Measurements from ENCODE around the gene XPO1.
A peak's percentile ranks its signal among the peaks of the same experiment; 100 is the strongest.
"Not testable (repeated sequence)": the region's sequence is repeated elsewhere in the genome, so short reads cannot be mapped to it uniquely, and the experiment has no call there.

The XPO1 gene

GRCh38 chr2:61538200-61538919, at the start of gene XPO1:
XPO1 (minus strand) TSS chr2:61538356; CDS start chr2:61533897, 4,459 bp downstream.
- DNase-seq: peak; percentile 90 to 100 (median 100)

- not testable (repeated sequence) for DNase-seq
These were observed 48.8 kb upstream of the XPO1 start for GRCh38 chr2:61586928-61587327.

DNA sequence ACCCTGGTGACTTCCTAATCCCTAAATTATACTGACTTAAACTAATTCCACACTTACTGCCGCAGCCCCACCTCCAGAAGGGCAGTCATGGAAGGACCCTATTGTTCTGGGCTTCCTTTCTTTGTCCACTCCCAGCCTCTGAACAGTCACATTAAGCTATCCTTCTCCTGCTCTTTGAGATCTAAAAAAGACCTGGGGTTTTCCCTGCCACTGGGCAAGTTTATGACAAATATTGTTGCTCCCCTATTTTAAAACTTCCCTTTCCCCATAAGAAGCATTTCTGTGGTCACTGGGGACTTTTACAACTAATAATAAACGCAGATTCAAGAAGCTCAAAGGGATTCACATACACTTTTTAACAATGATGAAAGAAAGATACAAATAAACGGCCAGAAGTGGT, 47.2 kb upstream of the XPO1 start:
- DNase-seq: no peak

DNA sequence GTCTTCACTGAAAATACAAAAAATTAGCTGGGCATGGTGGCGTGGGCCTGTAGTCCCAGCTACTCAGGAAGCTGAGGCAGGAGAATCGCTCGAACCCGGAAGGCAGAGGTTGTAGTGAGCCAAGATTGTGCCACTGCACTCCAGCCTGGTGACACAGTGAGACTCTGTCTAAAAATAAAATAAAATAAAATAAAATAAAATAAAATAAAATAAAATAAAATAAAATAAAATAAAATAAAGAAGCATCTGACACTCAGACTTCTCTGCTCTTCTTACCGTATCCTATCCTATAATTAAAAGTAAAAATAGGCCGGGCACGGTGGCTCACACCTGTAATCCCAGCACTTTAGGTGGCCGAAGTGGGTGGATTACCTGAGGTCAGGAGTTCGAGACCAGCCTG, 46.2 kb upstream of the XPO1 start:
- not testable (repeated sequence) for DNase-seq

DNA sequence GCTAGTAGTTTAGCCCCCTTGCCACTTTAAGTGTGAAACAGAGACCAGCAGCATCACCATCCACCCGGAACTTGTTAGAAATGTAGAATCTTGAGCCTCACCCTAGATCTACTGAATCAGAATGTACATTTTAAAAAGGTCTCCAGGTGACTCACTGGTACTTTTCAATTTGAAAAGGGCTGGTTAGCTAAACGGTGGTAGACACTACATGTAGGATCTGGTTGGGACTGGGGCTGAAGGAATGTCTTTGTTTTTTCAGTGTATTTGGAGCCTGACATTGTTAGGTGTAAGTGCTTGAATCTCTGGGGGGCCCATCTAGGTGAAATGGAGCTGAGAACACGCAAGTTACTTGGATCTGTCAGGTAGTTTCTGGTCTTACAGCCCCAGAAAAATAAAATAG, 44.0 kb upstream of the XPO1 start:
- DNase-seq: no peak

- no peak for DNase-seq
These were observed 43.6 kb upstream of the XPO1 start for GRCh38 chr2:61581716-61582115.

DNA sequence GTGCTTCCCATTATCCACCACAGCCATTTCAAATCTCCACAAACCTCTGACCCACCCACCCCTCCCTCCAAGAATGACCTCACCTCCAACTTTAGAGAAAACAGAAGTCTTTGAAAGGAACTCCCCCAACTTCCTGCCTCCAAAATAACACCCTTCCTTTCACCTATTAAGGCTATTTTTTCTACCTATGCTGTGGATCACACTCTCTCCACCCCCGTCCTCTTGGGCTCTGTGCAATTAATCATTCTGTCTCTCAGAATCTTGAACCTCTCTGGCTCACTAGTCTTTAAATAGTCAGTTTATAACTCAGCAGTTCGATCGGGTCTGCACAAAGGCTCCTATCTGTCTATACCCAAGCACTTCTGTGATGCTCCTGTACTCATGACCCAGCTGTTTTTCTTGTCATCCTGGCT, 37.3 kb upstream of the XPO1 start:
- no peak for DNase-seq

- DNase-seq: no peak
These were observed 28.4 kb upstream of the XPO1 start for GRCh38 chr2:61566566-61566965.

DNA sequence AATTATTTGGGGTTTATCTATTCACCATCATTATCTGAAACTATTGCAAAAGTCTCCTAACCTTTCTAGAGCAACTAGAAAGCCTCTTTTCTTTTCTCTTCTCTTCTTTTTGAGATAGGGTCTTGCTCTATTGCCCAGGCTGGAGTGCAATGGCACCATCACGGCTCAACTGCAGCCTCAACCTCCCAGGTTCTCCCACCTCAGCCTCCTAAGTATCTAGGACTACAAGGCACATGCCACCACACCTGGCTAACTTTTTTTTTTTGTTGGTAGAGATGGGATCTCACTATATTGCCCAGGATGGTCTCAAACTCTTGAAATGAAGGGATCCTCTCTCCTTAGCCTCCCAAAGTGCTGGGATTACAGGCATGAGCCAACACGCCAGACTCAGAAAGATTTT, 24.5 kb upstream of the XPO1 start:
- DNase-seq: no peak

GRCh38 chr2:61558160-61558559, 20.0 kb upstream of the XPO1 start:
- no peak for DNase-seq

GRCh38 chr2:61557381-61557780, 19.2 kb upstream of the XPO1 start:
- DNase-seq: no peak

GRCh38 chr2:61554604-61555003, 16.4 kb upstream of the XPO1 start:
- no peak for DNase-seq

GRCh38 chr2:61550375-61551209, 12.4 kb upstream of the XPO1 start:
- DNase-seq: no peak

DNA sequence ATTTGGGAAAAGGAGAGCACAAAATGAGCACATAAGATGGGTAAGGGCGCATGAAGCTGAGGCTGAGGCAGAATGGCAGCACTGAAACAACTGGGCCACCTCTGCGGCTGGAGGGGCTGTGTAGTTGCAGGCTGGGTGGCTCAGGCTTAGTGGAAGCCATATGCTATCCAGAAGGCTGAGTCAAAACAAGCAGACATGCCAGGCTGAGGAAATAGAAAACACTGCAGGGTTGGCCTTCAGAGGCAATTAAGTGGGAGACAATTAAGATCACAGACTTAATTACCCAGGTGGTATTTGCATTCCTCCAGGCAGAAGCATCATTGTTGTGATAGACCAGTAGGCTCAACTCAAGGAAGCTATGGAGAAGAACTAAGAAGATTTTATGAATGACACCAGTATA, 11.4 kb upstream of the XPO1 start:
- no peak for DNase-seq

GRCh38 chr2:61543062-61543461, 4.9 kb upstream of the XPO1 start:
- no peak for DNase-seq

DNA sequence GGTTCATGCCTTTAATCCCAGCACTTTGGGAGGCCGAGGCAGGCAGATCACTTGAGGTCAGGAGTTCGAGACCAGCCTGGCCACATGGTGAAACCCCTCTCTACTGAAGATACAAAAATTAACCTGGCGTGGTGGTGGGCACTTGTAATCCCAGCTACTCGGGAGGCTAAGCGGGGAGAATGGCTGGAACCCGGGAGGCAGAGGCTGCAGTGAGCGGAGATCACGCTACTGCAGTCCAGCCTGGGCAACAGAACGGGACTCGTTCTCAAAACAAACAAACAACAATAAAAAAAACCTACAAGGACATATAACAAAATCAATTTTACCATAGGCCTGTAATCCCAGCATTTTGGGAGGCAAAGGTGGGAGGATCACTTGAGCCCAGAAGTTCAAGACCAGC, 2.0 kb upstream of the XPO1 start:
- DNase-seq: not testable (repeated sequence)

DNA sequence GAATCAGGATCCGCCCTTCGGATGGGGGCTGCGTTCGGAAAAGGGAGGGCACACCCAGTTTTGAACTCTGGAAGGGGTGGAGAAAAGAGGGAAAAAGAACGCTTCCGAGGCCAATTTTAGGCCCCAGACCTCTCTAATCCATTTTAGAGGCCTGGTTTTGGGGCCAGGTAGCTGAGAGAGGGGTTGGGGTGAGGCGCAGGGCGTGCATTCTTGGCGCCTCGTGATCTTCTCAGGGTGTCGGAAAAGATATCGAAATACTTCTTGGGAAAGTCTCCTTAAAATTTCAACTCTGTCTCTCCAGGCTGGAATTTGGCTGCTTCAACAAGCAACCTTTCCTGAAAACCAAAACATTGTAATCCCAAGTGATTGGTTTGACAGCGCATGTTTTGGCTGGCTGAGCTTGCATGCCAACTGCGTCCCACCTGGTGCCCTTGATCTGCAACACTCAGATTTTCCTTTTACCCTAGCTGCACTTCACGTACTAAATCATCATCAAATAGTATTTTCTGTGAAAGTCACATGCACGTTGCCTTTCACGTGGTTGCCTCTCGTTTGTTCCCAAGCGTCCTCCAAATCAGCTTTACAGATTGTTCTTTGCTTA, 864 bp upstream of the XPO1 start:
- peak in 39 of 56 donors; percentile 6 to 68 (median 40) for DNase-seq

DNA sequence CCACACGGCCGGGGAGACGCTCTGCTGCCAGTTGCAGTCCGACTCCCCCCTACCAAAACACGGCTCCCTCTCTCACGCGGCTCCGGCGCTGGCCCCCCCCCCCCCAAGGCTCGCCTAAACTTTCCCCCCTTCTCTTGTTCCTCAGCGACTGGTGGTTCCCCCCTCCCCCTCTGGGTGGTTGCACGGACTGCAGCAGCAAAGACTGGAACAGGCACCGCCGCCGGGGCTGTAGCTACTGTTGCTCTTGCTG, 281 bp downstream of the XPO1 start:
- DNase-seq: peak in 1 of 56 donors; percentile 79

DNA sequence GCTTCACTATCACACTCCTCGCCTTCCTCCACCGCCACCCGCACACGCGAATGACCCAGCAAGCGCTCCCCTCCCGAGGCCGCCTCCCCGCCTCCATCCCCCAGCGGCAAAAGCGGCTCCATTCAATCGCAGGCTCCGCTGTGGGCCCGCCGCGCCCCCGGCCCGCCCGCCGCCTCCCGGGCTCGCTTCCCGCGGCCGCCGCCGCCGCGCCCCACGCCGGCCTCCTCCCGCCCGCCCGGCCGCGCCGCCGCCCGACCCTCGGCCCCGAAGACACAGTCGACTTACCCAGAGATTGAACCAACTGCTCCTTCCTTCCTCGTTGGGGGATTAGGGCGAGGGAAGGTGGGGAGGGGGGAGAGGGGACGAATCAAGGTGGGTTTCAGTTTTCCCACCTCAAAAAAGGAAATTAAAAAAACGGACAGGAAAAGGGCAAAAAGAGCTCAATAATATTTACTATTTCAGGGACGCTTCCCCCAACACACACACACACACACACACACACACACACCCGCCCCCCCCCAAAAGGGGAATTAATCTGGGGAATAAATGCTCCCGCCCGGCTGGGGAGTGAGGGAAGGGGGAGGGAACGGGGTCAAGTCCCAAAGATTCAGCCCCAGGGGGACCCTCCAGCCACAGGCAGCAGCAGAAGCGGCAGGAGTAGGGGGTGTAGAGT, 743 bp downstream of the XPO1 start:
- peak in 19 of 56 donors; percentile 28 to 80 (median 58) for DNase-seq

DNA sequence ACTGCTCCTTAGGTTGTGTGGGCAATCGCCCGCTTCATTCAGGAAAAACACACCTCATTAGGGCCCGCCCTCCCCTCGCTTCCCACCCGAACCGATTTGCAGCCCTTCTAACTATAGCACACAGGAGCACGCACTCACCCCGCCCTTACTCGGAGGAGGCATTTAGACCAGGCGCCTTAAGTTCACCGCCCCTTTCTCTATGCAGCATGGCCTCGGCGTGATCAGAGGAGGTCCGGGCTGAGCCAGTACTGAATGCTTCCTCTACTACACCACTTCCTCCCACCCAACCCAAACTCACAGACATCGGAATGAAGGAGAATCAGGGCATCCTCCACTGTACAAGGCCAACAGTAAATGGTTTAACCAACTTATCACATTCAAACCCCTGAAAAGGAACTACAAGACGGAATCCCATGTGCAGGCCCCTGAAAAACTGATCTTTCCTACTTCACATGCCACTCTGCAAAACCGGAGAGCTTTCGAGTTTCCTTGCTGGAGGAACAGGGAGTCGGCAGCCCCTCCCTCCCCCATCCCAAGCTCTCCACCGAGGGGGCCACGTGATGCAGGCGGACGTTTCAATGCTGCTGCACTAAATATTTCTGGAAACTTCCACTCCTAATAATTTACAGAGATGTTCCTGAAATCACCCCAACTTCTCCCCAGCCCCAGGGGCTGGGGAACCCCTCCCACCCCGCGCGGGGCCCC, 1.4 kb downstream of the XPO1 start:
- peak in 55 of 56 donors; percentile 35 to 87 (median 77) for DNase-seq

DNA sequence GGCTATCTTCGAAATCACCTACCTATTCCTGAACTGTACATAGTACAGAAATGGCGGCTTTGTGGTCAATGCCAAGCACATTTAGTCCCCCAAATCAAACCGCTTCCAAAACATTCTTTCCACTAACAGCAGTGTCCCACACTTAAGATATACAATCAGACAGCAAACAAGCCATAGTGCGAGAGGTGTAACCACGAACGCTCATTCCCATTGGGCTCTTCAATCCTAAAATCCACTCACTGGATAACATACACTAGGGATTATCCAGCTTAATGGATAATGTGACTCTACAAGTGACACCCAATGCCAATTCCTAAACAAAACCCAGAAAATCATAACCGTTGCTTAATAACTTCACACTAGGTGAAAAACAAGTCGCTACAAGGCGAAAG, 2.0 kb downstream of the XPO1 start:
- peak in 2 of 56 donors; percentile 33 to 49 for DNase-seq

Data from nucleus accumbens (tissue), 56 donors.